Activated CD8-positive, alpha-beta memory T cell treated with anti-CD3 and anti-CD28 coated beads for 36 hours (primary cell): ENCODE data around the gene CHST11. TPM values are rescaled to one million over a fixed set of nuclear protein-coding genes. Genes with fewer than 3 reads are reported as not detected.
"Not testable (repeated sequence)": the region's sequence is repeated elsewhere in the genome, so short reads cannot be mapped to it uniquely, and the experiment has no call there.

ENCODE experiments used
- CTCF ChIA-PET: fragments of 350-600 bp; sonication (Branson Sonifier 250); formaldehyde crosslinking; loops from one replicate; lab custom pipeline; 2021; ENCODE audit warnings: antibody characterized with exemption; lab: Charles Lee
- POLR2A ChIA-PET: fragments of 350-600 bp; sonication (Branson Sonifier 250); formaldehyde crosslinking; loops from one replicate; lab custom pipeline; 2021; ENCODE audit warnings: antibody characterized with exemption; lab: Charles Lee
- total RNA-seq, 2 experiments: library from RNA; stranded (reverse); gene quantifications; one replicate each; pipeline ENCODE4 v1.2.3, GENCODE V29; 2021

Gene CHST11
- total RNA-seq, 2 experiments from 2014 or later = 43.5 to 47.0 TPM

DNA sequence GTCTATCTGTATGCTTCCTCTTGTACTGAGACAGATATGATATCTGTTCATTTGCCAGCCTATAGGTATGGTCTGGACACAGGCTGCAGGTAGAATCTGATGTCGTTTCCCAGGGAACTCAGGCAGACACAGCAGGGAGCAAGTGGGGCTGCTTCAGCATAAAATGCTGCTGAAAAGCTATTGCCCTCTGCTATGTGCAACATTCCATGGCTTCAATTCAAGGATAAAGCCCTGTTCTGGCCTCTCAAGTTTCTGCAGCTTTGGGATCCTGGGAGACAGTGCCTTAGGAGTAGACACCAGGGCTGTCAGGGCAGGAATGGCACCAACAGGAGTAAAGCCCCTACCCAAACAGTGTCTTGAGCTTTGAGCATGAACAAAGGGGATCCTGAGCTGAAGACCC, 327.8 kb downstream of the CHST11 start:
- ChIA-PET POLR2A (no interaction called here), CTCF (no interaction called here)

DNA sequence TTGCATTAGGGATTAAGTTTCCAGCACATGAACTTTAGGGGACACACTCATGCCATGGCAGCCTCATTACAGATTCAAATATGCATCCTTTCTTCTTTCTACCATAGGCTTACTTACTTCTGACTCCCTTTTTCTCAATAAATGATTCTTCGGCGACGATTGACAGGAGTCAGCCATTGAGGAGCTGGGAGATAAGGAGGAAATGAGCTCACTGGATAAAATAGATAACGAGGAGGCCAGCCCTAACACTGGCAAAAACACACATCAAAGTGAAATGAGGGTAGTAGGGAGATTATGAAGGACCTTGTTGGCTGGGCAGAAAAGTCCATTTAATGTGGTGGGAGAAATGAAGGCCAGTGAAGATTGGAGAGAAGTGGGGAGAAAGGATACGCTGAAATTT, 329.1 kb downstream of the CHST11 start:
- ChIA-PET CTCF (no interaction called here), POLR2A (no interaction called here)

DNA sequence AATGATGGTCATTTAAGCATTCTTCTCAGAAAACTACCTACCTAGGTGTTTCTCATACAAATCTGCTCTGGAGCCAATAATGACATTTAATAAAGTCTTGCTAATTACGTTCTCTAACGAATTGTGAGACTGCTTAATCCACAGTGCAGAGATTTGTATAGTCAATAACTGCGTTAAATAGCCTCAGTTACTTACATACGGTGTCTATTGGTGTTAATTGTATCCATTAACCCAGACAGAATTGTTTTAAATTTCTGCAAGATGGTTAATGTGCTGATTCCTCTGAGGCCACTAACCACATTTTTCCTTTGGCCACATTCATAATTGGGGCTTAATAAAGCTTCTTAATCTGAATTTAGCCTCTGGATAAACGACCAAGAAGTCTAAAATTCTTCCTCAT, 329.6 kb downstream of the CHST11 start:
- CTCF ChIA-PET = interaction anchor here (0.5 kb wide), 1 partner anchor 24 kb away, joined by 3 read pairs; no protein-coding TSS in a partner anchor
- POLR2A ChIA-PET = no interaction called here

DNA sequence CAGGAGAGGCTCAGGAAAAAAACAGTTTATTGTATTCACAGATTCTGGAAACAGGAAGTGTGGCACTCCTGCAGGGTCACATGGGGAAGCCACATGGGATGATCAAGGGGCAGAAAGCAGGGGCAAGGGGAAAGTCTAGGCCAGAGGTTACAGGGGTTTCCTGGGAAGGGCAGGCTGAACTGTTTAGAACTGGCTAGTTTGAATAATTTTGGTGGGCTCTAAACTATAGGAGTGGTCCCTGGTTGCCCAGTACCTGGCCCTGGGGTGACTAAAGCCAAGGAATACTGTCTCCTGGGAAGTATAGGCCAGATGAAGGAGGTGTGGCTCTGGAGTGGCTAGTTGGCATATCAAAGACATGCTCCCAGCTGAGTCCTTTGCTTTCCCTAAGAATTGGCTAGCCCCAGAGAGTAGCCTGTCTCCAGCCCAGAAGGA, 332.1 kb downstream of the CHST11 start:
- CTCF ChIA-PET = interaction anchor here (0.6 kb wide), 1 partner anchor 20 kb away, joined by 5 read pairs; no protein-coding TSS in a partner anchor
- POLR2A ChIA-PET = no interaction called here

DNA sequence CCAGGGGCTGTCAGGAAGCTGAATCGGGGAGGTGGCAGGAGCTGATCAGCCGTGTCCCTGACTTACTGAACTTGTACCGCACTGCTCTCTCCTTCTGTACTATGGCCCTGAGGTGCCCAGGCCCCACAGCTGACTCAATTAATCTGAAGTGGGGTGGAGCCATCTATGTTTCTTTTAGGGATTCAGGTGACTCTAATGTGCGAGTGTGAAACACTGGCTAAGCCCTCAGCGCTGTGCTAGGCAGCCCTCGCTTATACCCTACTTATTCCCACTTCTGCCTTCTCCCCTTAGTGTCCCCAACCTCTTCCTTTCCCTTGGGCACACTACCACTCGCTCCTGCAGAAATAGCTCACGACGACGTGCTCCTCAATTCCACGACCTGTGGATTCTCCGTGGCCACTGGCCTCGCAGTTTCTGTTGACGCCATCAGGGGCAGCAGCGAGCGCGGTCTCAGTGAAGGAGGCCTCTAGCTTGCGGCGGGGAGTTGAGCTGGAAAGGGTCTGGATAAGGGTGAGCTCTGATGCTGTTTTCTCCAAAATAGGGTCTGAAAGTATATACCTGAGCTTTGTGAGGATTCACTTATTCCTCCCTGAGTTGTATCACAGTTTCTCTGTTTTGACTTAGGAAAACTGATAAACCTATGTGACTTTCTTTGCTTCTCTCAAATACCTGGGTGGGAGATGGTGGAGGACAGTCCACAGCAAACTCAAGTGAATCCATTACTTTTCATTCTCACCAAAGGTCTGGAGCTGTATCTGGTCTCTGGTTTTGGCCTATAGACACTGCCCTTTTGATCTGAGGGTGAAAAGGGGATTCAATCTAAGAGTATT, 333.8 kb downstream of the CHST11 start:
- POLR2A ChIA-PET = no interaction called here
- CTCF ChIA-PET = interaction anchor here (0.6 to 1.5 kb wide), 2 partner anchors 9 to 27 kb away, joined by 3 to 5 read pairs; no protein-coding TSS in a partner anchor

DNA sequence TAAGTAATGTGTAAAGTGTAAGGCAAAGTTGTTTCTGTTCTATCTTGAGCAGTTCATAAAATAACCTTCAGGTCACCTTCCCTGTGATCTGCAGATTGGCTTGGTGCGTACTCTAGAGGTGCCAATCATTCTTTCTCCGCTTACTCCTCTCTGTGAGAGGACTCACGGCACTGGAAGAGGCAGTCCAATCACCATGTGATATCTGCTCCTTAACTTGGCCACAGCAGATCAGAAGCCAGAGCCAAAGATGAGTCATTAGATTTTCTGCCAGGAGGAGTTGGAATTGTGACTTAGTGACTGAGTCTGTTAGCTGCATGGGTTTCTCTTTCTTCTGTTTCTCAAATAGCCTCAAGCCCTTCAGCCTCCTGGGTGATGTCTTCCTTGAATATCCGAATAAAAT, 335.8 kb downstream of the CHST11 start:
- ChIA-PET CTCF (interaction anchor here (0.6 kb wide), 1 partner anchor 29 kb away, joined by 3 read pairs; no protein-coding TSS in a partner anchor), POLR2A (no interaction called here)

DNA sequence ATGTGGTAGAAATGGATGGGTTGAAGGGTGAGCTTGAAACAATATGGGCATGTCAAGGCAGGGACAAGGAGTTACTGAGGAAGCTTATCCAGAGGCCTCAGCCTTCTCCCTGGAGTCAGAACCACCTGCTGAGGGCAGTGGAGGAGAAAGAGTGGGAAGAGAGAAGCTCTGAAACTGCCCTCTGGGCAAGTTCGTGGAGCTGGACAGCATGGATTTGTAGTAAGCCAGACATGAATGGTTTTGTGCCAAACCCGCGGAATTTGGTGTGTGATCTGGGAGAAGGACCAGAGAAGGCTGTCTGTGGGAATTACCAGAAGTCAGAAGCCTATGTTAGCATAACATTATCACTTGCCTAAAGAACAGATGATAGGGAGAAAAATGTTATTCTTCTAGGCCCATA, 336.5 kb downstream of the CHST11 start:
- POLR2A ChIA-PET = no interaction called here
- CTCF ChIA-PET = interaction anchor here (0.6 to 1.3 kb wide), 2 partner anchors 13 to 30 kb away, joined by 3 to 4 read pairs; no protein-coding TSS in a partner anchor

DNA sequence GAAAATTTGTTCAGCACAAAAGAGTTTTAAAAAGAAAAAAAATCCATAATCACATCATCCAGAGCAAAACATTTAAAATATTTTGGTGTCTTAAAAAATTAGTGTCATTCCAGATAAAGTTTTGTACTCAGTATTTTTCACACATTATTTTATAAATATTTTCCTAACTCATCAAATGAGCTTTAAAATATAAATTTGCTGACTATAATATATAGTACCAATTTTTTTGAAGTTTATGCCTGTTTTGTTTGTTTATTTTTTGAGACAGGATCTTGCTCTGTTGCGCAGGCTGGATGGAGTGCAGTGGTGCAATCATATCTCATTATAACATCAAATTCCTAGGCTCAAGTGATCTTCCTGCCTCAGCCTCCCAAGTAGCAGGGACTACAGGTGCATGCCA, 337.2 kb downstream of the CHST11 start:
- ChIA-PET POLR2A (no interaction called here), CTCF (interaction anchor here (1.3 kb wide), 1 partner anchor 14 kb away, joined by 4 read pairs; no protein-coding TSS in a partner anchor)

DNA sequence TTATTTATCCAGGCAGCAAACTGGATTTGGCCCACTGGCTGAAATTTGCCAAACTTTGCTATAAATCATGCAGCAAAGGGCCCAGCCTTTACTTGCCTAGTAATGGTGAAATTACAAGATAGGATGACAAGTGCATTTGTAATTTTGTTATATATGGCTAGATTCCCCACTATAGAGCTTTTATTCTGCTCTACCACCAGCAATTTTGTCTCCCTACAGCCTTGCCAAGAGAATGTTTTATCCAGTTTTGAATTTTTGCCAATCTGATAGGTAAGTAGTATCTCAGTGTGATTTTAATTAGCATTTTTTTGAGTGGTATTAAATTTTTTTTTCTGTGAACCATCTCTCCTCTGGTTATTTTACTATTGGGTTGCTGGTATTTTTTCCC, 339.7 kb downstream of the CHST11 start:
- POLR2A ChIA-PET = no interaction called here
- CTCF ChIA-PET = no interaction called here

DNA sequence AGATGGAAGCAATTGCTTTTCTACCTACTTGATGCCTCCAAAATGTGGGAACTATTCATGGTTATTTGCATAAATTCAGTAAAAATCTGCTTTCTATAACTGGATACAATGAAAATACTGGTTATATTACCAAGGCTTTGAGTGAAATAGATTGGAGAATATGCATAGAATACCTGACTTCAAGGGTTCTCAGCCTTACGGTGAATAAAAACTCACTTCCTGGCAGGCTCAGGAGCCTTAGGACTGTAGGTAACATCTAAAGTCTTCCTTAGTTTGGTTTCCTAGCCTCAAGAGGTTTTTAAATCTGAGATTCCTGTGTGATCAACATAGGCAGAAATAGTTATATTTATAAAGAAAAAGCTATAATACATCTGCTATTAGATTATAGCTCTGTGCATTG, 342.7 kb downstream of the CHST11 start:
- CTCF ChIA-PET = no interaction called here
- POLR2A ChIA-PET = no interaction called here

DNA sequence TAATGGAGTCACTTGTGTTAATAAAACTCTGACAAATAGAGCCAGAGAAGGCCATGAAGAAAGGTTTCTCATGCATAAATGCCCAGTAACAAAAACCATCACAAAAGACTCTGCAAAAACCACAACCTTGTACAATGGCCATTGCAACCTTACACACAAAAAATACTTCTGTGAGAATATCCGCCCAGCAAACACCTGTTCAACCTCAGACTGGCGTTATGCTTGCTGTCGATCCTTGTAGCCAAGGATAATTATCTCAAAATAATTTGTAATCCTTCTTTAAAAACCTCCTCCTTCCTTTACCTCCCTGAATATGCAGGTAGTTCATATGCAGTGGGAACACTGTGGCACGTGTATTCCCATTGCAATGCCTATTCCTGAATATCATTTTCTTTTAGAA, 344.3 kb downstream of the CHST11 start:
- ChIA-PET CTCF (no interaction called here), POLR2A (no interaction called here)

DNA sequence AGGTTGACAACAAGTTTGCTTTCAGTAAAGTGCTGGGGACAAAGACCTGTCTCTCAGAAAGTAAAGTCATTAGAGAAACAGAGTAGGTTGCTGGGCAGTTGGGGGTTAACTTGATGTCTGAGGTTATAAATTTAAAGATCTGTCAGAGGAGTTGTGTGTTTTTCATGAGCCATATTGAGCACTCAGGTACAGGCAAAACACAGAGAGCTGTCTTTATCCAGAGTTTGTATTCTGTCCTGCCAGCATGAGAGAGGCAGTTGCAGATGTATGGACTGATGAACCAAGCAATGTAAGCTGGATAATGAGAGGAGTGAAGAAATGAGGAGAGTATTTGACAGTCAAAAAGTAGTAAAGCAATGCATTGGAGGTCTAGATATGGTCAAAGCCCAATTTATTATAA, 344.7 kb downstream of the CHST11 start:
- CTCF ChIA-PET = no interaction called here
- POLR2A ChIA-PET = no interaction called here

DNA sequence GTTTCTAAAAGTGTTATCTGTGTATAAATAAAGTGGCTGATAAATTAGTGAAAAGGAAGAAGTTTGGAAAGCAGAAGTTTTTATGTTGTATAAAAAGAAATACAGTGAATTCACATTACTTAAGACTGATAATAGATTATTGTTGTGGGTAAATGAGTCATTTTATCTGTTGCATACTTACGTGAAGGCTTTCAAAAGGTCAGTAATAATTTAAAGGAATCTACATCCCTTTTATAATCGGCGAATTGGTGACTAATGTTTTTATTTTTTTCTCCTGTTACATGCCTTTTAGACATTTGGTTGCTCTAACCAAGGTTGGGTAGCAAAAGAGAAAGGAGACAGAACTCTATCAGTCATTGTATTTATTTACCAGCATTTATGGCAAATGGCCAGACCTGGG, 345.5 kb downstream of the CHST11 start:
- POLR2A ChIA-PET = no interaction called here
- CTCF ChIA-PET = no interaction called here

DNA sequence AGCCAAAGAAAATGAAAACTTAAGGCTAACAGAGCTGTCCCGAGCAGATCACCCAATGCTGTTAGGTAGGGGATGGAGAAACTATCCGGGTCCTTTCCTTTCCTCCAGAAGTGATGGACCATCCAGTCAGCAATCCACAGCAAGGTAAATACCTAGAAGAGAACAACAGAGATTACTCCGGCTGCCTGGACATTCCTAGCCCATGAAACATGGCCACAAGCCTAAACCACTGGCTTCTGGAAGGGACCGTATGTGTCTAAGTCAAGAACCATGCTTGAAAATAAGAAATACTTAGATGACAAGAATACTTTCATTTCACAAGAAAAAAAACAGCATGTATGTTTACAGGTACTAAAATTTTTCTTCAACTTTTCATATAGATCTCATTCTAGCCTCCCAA, 348.4 kb downstream of the CHST11 start:
- CTCF ChIA-PET = no interaction called here
- POLR2A ChIA-PET = no interaction called here

DNA sequence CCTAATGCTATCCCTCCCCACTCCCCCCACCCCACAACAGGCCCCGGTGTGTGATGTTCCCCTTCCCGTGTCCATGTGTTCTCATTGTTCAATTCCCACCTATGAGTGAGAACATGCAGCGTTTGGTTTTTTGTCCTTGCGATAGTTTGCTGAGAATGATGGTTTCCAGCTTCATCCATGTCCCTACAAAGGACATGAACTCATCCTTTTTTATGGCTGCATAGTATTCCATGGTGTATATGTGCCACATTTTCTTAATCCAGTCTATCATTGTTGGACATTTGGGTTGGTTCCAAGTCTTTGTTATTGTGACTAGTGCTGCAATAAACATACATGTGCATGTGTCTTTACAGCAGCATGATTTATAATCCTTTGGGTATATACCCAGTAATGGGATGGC, 349.4 kb downstream of the CHST11 start:
- POLR2A ChIA-PET, CTCF ChIA-PET: not testable (repeated sequence)

DNA sequence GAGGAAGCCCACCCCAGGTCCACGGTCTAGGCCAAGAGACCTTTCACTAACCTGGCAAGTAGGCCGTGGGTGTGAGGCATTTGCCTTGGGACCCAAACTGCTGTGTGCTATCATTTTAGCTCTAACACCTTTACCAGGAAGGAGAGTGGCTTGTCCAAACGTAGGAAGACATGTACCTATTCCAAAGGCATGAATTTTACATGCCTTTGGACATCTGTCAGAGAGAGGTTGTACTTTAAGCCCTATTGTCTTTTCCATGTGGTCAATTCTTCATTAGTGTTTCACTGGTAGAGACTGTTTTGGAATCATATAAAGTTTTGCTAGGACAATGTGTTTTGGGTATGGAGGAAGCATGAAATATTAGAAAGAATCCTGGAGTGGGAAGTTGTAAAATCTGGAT, 352.5 kb downstream of the CHST11 start:
- POLR2A ChIA-PET = no interaction called here
- CTCF ChIA-PET = no interaction called here

DNA sequence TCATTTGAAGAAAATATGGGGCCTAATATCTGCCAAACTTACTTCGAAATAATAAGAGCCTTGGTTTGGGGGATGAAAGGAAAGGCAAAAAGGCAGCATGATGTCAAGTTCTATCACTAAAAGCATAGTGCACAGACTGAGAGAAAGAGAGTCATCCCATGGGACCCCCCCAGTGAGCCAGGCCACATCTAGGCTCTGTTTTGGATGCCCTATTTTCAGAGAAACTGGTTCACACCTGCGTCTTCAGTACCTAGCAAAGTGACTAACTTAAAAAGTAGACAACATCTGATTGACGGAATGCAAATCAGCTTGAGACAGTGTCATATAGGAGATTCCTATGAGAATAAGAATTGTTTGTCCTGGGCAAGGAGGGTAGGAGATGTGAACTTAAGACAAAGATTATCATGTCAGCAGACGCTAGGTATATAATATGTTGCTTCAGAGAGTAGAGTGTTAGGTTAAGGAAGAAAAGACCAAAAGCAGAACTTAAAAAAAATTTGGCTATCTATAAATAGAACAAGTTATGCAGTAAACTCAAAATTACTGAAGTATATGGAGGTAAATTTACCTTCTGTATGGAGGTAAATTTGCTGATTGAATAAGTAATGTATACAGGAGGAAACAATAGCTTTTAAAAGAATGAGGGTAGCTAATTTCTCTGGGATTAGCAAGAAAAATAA, 353.1 kb downstream of the CHST11 start:
- ChIA-PET CTCF (no interaction called here), POLR2A (no interaction called here)
